HFFc6 (cell line): Measurements from ENCODE around the gene ZNF408. TPM values are rescaled to one million over a fixed set of nuclear protein-coding genes. Genes with fewer than 3 reads are reported as not detected.
"Not testable (repeated sequence)": the region's sequence is repeated elsewhere in the genome, so short reads cannot be mapped to it uniquely, and the experiment has no call there.

ENCODE experiments used
- DNase-seq: peaks from one replicate; pipeline ENCODE4 v3.0.0-alpha.2; 2018
- H3K27ac Mint-ChIP-seq: 2 replicates; pipeline ENCODE4 v1.8.0; 2020; ENCODE audit warnings: mild to moderate bottlenecking, mixed read lengths
- H3K27me3 Mint-ChIP-seq: 2 replicates; pipeline ENCODE4 v1.8.0; 2021; ENCODE audit warnings: mild to moderate bottlenecking, moderate library complexity, mixed read lengths; ENCODE audit not compliant: insufficient read depth
- H3K36me3 Mint-ChIP-seq: 2 replicates; pipeline ENCODE4 v1.8.0; 2021; ENCODE audit warnings: low read depth, mixed read lengths
- H3K4me1 Mint-ChIP-seq: 2 replicates; pipeline ENCODE4 v1.8.0; 2020; ENCODE audit warnings: low read depth, mixed read lengths
- H3K4me3 Mint-ChIP-seq: 2 replicates; pipeline ENCODE4 v1.8.0; 2020; ENCODE audit warnings: mild to moderate bottlenecking, moderate library complexity, mixed read lengths
- H3K9me3 Mint-ChIP-seq: 2 replicates; pipeline ENCODE4 v1.8.0; 2020; ENCODE audit warnings: mild to moderate bottlenecking, mixed read lengths
- CTCF ChIP-seq: fragments of 200-600 bp; sonication (generic); IDR thresholded peaks from 2 replicates; pipeline ENCODE4 v1.5.0; 2021; ENCODE audit warnings: antibody characterized with exemption, mild to moderate bottlenecking
- total RNA-seq, 6 experiments: library from RNA; stranded (reverse); fragmentation: NEBNext Ultra II Directional; extraction: Animal tissue kit (Norgen Biotek cat#: 25700); gene quantifications; 2 replicates in 1 of 6; 3 replicates in 5 of 6; pipeline ENCODE4 v1.2.3, GENCODE V29; 2021

ZNF408 gene
- total RNA-seq, 6 experiments from 2014 or later: 7.6 to 12.3 (median 9.0) TPM

GRCh38 chr11:46712874-46713576 lies 12.2 kb downstream of the ZNF408 start:
- no peak for DNase-seq
- Mint-ChIP-seq H3K36me3 (peaks cover 7% of the 10 kb centered on the region; the same call in 1 of the 2 replicates), H3K27ac (no peak overlapping the region), H3K27me3 (no peaks in the 10 kb centered on the region), H3K4me3 (no peak overlapping the region), H3K9me3 (no peaks in the 10 kb centered on the region), H3K4me1 (peaks cover 35% of the 10 kb centered on the region)
- TF ChIP-seq CTCF: no peak

- H3K4me1 Mint-ChIP-seq: peaks cover 16% of the 10 kb centered on the region
- not testable (repeated sequence) for H3K27me3 Mint-ChIP-seq, H3K27ac Mint-ChIP-seq, DNase-seq, H3K4me3 Mint-ChIP-seq, H3K36me3 Mint-ChIP-seq, H3K9me3 Mint-ChIP-seq
Observed at GRCh38 chr11:46717825-46718154, 17.0 kb downstream of the ZNF408 start.

- TF ChIP-seq CTCF: no peak
- H3K4me3 Mint-ChIP-seq: no peak overlapping the region
- DNase-seq: no peak
- H3K9me3 Mint-ChIP-seq: no peaks in the 10 kb centered on the region
- no peak overlapping the region for H3K27ac Mint-ChIP-seq
- H3K4me1 Mint-ChIP-seq: peaks cover 16% of the 10 kb centered on the region
- peaks cover 3% of the 10 kb centered on the region for H3K27me3 Mint-ChIP-seq
- no peaks in the 10 kb centered on the region for H3K36me3 Mint-ChIP-seq
Observed at GRCh38 chr11:46718155-46719019, 17.6 kb downstream of the ZNF408 start.

- Mint-ChIP-seq H3K27me3 (peaks cover 3% of the 10 kb centered on the region), H3K9me3 (no peaks in the 10 kb centered on the region), H3K4me1 (peaks cover 12% of the 10 kb centered on the region), H3K4me3 (no peak within 1 kb of the TSS), H3K36me3 (no peaks in the 10 kb centered on the region), H3K27ac (no peak within 1 kb of the TSS)
- DNase-seq: no peak
- TF ChIP-seq CTCF: no peak
Observed at GRCh38 chr11:46719048-46719542, 18.3 kb downstream of the ZNF408 start, which contains the start of gene F2. TSS of gene F2 (plus strand) at chr11:46719213. CDS start at chr11:46719236, 23 bp downstream.

GRCh38 chr11:46719543-46720218 lies 18.9 kb downstream of the ZNF408 start:
- Mint-ChIP-seq H3K27me3 (peaks cover 3% of the 10 kb centered on the region), H3K9me3 (no peaks in the 10 kb centered on the region), H3K27ac (no peak overlapping the region), H3K4me1 (peaks cover 6% of the 10 kb centered on the region), H3K36me3 (no peaks in the 10 kb centered on the region), H3K4me3 (no peak overlapping the region)
- no peak for DNase-seq
- TF ChIP-seq CTCF: no peak
